MM.1S (cell line): ENCODE measurements around the gene NDFIP2.

Source experiments
- DNase-seq: peaks from one replicate; pipeline ENCODE4 v3.0.0-alpha.2; 2015
- H2AFZ ChIP-seq: fragments of 300-600 bp; sonication (generic); 2 replicates; pipeline ENCODE4 v1.6.0; 2016; ENCODE audit warnings: antibody characterized with exemption, low read length
- H3F3A ChIP-seq: fragments of 300-600 bp; sonication (generic); 2 replicates; pipeline ENCODE4 v1.6.1; 2016; ENCODE audit warnings: mild to moderate bottlenecking, antibody characterized with exemption, low read length, moderate library complexity, mixed read lengths; ENCODE audit not compliant: insufficient read depth
- H3K27ac ChIP-seq: fragments of 300-600 bp; sonication (generic); 2 replicates; pipeline ENCODE4 v1.5.1; 2016; ENCODE audit warnings: mild to moderate bottlenecking, low read length
- H3K27me3 ChIP-seq: fragments of 300-600 bp; sonication (generic); replicated peaks from 2 replicates; pipeline ENCODE4 v1.6.0; 2016; ENCODE audit warnings: low read length; ENCODE audit not compliant: insufficient read depth
- H3K36me3 ChIP-seq: fragments of 300-600 bp; sonication (generic); replicated peaks from 2 replicates; pipeline ENCODE4 v1.6.1; 2016; ENCODE audit warnings: mild to moderate bottlenecking, low read length, mixed read lengths; ENCODE audit not compliant: insufficient read depth
- H3K4me1 ChIP-seq: fragments of 300-600 bp; sonication (generic); 2 replicates; pipeline ENCODE4 v1.6.1; 2016; ENCODE audit warnings: low read length, mixed read lengths
- H3K4me2 ChIP-seq: fragments of 300-600 bp; sonication (generic); 2 replicates; pipeline ENCODE4 v1.6.0; 2016; ENCODE audit warnings: low read depth, low read length
- H3K4me3 ChIP-seq: fragments of 300-600 bp; sonication (generic); 2 replicates; pipeline ENCODE4 v1.5.1; 2016; ENCODE audit warnings: low read length, mixed read lengths
- H3K79me2 ChIP-seq: fragments of 300-600 bp; sonication (generic); 2 replicates; pipeline ENCODE4 v1.6.1; 2016; ENCODE audit warnings: mixed run types, low read length, mixed read lengths
- H3K9ac ChIP-seq: fragments of 300-600 bp; sonication (generic); 2 replicates; pipeline ENCODE4 v1.6.1; 2016; ENCODE audit warnings: low read length, mixed read lengths
- H3K9me2 ChIP-seq: fragments of 300-600 bp; sonication (generic); replicated peaks from 2 replicates; pipeline ENCODE4 v1.6.1; 2016; ENCODE audit warnings: mild to moderate bottlenecking, low read length, mixed read lengths; ENCODE audit not compliant: insufficient read depth
- H3K9me3 ChIP-seq: fragments of 300-600 bp; sonication (generic); replicated peaks from 2 replicates; pipeline ENCODE4 v1.6.1; 2016; ENCODE audit warnings: mild to moderate bottlenecking, low read length, mixed read lengths; ENCODE audit not compliant: insufficient read depth
- H4K20me1 ChIP-seq: fragments of 300-600 bp; sonication (generic); 2 replicates; pipeline ENCODE4 v1.6.1; 2016; ENCODE audit warnings: mild to moderate bottlenecking, low read length, moderate library complexity, mixed read lengths; ENCODE audit not compliant: insufficient read depth
- EZH2 ChIP-seq: fragments of 300-600 bp; sonication (generic); optimal IDR thresholded peaks from 2 replicates; pipeline ENCODE3; 2017; ENCODE audit warnings: low read depth, mild to moderate bottlenecking, antibody characterized with exemption, low read length, mixed read lengths
- EZH2phosphoT487 ChIP-seq: fragments of 300-600 bp; sonication (generic); IDR thresholded peaks from 2 replicates; pipeline ENCODE4 v1.6.1; 2018; ENCODE audit warnings: antibody characterized with exemption, low read length
- TF ChIP-seq, protein P1 (sequence below): fragments of 300-600 bp; sonication (generic); IDR thresholded peaks from 2 replicates; pipeline ENCODE4 v1.5.1; 2016; ENCODE audit warnings: antibody characterized with exemption, low read length, mixed read lengths

NDFIP2 gene, protein sequence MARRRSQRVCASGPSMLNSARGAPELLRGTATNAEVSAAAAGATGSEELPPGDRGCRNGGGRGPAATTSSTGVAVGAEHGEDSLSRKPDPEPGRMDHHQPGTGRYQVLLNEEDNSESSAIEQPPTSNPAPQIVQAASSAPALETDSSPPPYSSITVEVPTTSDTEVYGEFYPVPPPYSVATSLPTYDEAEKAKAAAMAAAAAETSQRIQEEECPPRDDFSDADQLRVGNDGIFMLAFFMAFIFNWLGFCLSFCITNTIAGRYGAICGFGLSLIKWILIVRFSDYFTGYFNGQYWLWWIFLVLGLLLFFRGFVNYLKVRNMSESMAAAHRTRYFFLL

DNA sequence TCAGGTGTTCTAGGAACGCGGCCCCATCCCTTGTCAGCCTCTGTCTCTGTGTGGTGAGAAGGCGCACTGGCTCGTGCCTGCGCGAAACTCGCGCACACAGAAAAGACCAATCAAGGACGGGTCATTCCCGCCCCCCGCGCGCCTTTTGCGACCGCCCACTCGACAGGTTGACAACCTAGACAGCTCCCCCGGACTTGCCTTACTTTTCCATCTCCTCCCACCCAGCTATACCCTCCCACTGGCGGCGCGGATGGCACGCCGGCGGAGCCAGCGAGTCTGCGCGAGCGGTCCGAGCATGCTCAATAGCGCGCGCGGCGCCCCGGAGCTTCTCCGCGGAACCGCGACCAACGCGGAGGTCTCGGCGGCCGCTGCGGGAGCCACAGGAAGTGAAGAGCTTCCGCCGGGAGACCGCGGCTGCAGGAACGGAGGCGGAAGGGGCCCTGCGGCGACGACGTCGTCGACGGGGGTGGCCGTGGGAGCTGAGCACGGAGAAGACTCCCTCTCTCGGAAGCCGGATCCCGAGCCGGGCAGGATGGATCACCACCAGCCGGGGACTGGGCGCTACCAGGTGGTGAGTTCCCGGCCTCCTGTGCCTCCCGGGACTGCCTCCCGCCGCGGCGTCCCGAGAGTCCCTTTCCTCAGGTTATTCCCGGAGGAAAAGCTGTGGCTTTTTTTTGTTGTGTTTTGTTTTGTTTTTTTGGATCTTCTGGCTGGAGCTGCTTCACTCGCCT is at the start of gene NDFIP2:
Gene NDFIP2, plus strand, starts transcription at position 202 of the 731 bp plus-strand sequence. Its CDS starts 49 bp downstream, at position 251.
- no peaks in the 10 kb centered on the region for H3K9me2 ChIP-seq

DNA sequence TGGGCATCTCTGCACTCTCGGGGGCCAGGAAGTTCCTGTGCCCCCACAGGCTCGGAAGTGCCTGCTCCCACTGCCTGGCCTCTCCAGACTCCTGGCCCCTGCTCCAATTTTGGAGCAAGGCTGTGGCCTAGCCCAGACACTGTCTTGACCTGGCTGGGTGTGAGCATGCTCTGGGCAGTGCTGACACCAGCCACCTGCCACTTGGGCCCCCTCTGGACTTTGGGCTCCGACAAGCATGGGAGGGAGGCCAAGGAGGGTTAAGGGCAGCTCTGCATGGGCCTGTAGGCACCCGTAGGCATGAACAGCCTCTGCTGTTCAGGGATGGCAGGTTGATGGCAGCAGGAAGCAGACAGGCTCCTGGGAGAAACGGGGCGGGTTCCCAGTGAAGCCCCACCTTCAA is 48.9 kb upstream of the NDFIP2 start:
- Histone ChIP-seq H3F3A (no peaks in the 10 kb centered on the region), H3K9ac (no peak overlapping the region), H3K9me2 (no peaks in the 10 kb centered on the region), H3K36me3 (no peaks in the 10 kb centered on the region), H3K27me3 (no peaks in the 10 kb centered on the region), H3K4me1 (no peaks in the 10 kb centered on the region), H3K4me2 (no peak overlapping the region), H3K79me2 (no peaks in the 10 kb centered on the region), H4K20me1 (no peaks in the 10 kb centered on the region), H3K4me3 (no peak overlapping the region), H2AFZ (no peak overlapping the region), H3K27ac (no peak overlapping the region), H3K9me3 (no peaks in the 10 kb centered on the region)
- TF ChIP-seq, protein P1, sequence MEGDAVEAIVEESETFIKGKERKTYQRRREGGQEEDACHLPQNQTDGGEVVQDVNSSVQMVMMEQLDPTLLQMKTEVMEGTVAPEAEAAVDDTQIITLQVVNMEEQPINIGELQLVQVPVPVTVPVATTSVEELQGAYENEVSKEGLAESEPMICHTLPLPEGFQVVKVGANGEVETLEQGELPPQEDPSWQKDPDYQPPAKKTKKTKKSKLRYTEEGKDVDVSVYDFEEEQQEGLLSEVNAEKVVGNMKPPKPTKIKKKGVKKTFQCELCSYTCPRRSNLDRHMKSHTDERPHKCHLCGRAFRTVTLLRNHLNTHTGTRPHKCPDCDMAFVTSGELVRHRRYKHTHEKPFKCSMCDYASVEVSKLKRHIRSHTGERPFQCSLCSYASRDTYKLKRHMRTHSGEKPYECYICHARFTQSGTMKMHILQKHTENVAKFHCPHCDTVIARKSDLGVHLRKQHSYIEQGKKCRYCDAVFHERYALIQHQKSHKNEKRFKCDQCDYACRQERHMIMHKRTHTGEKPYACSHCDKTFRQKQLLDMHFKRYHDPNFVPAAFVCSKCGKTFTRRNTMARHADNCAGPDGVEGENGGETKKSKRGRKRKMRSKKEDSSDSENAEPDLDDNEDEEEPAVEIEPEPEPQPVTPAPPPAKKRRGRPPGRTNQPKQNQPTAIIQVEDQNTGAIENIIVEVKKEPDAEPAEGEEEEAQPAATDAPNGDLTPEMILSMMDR: no peak
- TF ChIP-seq EZH2 (no peak), EZH2phosphoT487 (no peak)
- no peak for DNase-seq

More for the DNA sequence above, at the start of gene NDFIP2:
- peak within 1 kb of the TSS; percentile 80 for H2AFZ ChIP-seq
- peak within 1 kb of the TSS; percentile 92 for H3K4me2 ChIP-seq
- H3F3A ChIP-seq: peaks cover 16% of the 10 kb centered on the region
- peaks cover 31% of the 10 kb centered on the region for H3K79me2 ChIP-seq
- H4K20me1 ChIP-seq: no peaks in the 10 kb centered on the region
- no peaks in the 10 kb centered on the region for H3K4me1 ChIP-seq
- H3K9me3 ChIP-seq: no peaks in the 10 kb centered on the region
- H3K36me3 ChIP-seq: no peaks in the 10 kb centered on the region; the same call in 1 of the 2 replicates
- H3K4me3 ChIP-seq: peak within 1 kb of the TSS; percentile 93
- TF ChIP-seq EZH2phosphoT487 (no peak), EZH2 (no peak)
- TF ChIP-seq, protein P1: no peak
- H3K27ac ChIP-seq: peak within 1 kb of the TSS; percentile 49; the same call in 1 of the 2 replicates
- DNase-seq: peak; percentile 89
- H3K9ac ChIP-seq: peak within 1 kb of the TSS; percentile 71
- no peaks in the 10 kb centered on the region for H3K27me3 ChIP-seq

DNA sequence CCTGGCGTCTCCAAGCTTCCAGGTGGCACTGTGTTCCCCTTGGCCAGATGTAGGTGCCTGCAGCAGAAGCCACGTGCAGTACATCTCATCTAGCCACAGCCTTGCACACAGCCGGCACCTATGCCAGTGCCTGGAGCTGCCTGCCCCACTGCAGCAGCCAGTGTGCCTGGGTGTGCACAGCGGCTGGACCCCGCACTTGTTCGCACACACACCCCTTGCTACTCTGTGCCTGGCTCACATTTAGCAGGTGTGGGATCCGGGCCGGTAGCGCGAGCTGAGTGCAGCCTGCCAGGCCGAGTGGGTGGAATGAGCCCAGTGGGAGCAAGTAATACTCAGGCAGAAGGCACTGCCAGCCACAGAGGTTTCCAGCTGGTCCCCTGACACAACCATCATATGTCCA is 48.0 kb upstream of the NDFIP2 start:
- H3K4me1 ChIP-seq: no peaks in the 10 kb centered on the region
- H3K9me3 ChIP-seq: no peaks in the 10 kb centered on the region
- no peaks in the 10 kb centered on the region for H3K27me3 ChIP-seq
- H3K27ac ChIP-seq: no peak overlapping the region
- H3K9me2 ChIP-seq: no peaks in the 10 kb centered on the region
- no peak overlapping the region for H2AFZ ChIP-seq
- TF ChIP-seq EZH2 (no peak), EZH2phosphoT487 (no peak)
- TF ChIP-seq, protein P1: no peak
- no peaks in the 10 kb centered on the region for H3F3A ChIP-seq
- H3K4me3 ChIP-seq: no peak overlapping the region
- H4K20me1 ChIP-seq: no peaks in the 10 kb centered on the region
- no peak for DNase-seq
- H3K4me2 ChIP-seq: no peak overlapping the region
- no peaks in the 10 kb centered on the region for H3K36me3 ChIP-seq
- H3K9ac ChIP-seq: no peak overlapping the region
- no peaks in the 10 kb centered on the region for H3K79me2 ChIP-seq
